Stimulated activated CD4-positive, alpha-beta T cell treated with anti-CD3 and anti-CD28 coated beads, Interleukin-4, amount 100 ng/mL, for 1 hour (primary cell): ENCODE results near the gene B4GALT7.
"Not testable (repeated sequence)": the region's sequence is repeated elsewhere in the genome, so short reads cannot be mapped to it uniquely, and the experiment has no call there.

Experiments used
- DNase-seq: peaks from one replicate; pipeline ENCODE4 v3.0.0-alpha.2; 2020

The B4GALT7 gene

GRCh38 chr5:177610131-177610769, 10.3 kb downstream of the B4GALT7 start:
- no peak for DNase-seq

- DNase-seq: no peak
These were observed 11.0 kb downstream of the B4GALT7 start for GRCh38 chr5:177610770-177611445.

GRCh38 chr5:177611446-177612214, 11.7 kb downstream of the B4GALT7 start:
- no peak for DNase-seq

GRCh38 chr5:177612215-177612673, 12.3 kb downstream of the B4GALT7 start:
- no peak for DNase-seq

- DNase-seq: no peak
These were observed 20.6 kb downstream of the B4GALT7 start for GRCh38 chr5:177620560-177620959.

GRCh38 chr5:177624172-177624571, 24.2 kb downstream of the B4GALT7 start:
- DNase-seq: not testable (repeated sequence)

GRCh38 chr5:177630186-177630585, 30.3 kb downstream of the B4GALT7 start:
- not testable (repeated sequence) for DNase-seq

GRCh38 chr5:177634912-177635311, 35.0 kb downstream of the B4GALT7 start:
- not testable (repeated sequence) for DNase-seq

GRCh38 chr5:177645462-177645861, 45.5 kb downstream of the B4GALT7 start:
- DNase-seq: not testable (repeated sequence)

GRCh38 chr5:177651235-177651634, 51.3 kb downstream of the B4GALT7 start:
- not testable (repeated sequence) for DNase-seq

GRCh38 chr5:177657846-177658245, 57.9 kb downstream of the B4GALT7 start:
- DNase-seq: not testable (repeated sequence)

- DNase-seq: not testable (repeated sequence)
These were observed 58.6 kb downstream of the B4GALT7 start for GRCh38 chr5:177658542-177658941.
